Neuronal stem cell (in vitro differentiated cells): ENCODE measurements around the gene HLA-DRA.

Experiments
- DNase-seq: peaks from one replicate; pipeline ENCODE4 v3.0.0-alpha.2; 2013; ENCODE audit warnings: low spot score
- H2AFZ ChIP-seq: one replicate; pipeline ENCODE4 v1.6.1; 2013; ENCODE audit warnings: mild to moderate bottlenecking, low read length, inconsistent platforms
- H2AK5ac ChIP-seq: 2 replicates; pipeline ENCODE4 v1.6.1; 2013; ENCODE audit warnings: low read depth, mild to moderate bottlenecking, inconsistent platforms, low read length, moderate library complexity, mixed read lengths
- H2BK120ac ChIP-seq: 2 replicates; pipeline ENCODE4 v1.6.1; 2013; ENCODE audit warnings: low read depth, mild to moderate bottlenecking, inconsistent platforms, low read length, moderate library complexity, mixed read lengths
- H2BK12ac ChIP-seq: one replicate; pipeline ENCODE4 v1.6.1; 2013; ENCODE audit warnings: low read length, inconsistent platforms
- H2BK15ac ChIP-seq: 2 replicates; pipeline ENCODE4 v1.6.1; 2013; ENCODE audit warnings: mild to moderate bottlenecking, low read length, inconsistent platforms, mixed read lengths
- H2BK5ac ChIP-seq: one replicate; pipeline ENCODE4 v1.6.1; 2013; ENCODE audit warnings: inconsistent platforms, mild to moderate bottlenecking, low read length, moderate library complexity
- H3K14ac ChIP-seq: one replicate; pipeline ENCODE4 v1.6.1; 2013; ENCODE audit warnings: low read length, inconsistent platforms
- H3K18ac ChIP-seq: 2 replicates; pipeline ENCODE4 v1.6.1; 2013; ENCODE audit warnings: low read length, inconsistent platforms
- H3K23ac ChIP-seq: 2 replicates; pipeline ENCODE4 v1.6.1; 2013; ENCODE audit warnings: low read depth, mild to moderate bottlenecking, mixed read lengths, low read length, inconsistent platforms; ENCODE audit not compliant: poor library complexity
- H3K27ac ChIP-seq: replicated peaks from 3 replicates; pipeline ENCODE4 v1.5.1; 2013; ENCODE audit warnings: low read length, inconsistent platforms
- H3K27me3 ChIP-seq, 3 experiments: 2 replicates each; pipeline ENCODE4 v1.6.1; 2013; ENCODE audit warnings: low read length in 3 of 3, mild to moderate bottlenecking in 2 of 3, inconsistent platforms in 1 of 3, low read depth in 1 of 3, mixed read lengths in 1 of 3, moderate library complexity in 1 of 3; ENCODE audit not compliant: control insufficient read depth in 3 of 3, insufficient read depth in 3 of 3
- H3K36me3 ChIP-seq, 2 donors: replicated peaks in 1 of 2; 2 replicates each; pipeline ENCODE4 v1.6.1; 2013; ENCODE audit warnings: low read length in 2 of 2; ENCODE audit not compliant: control insufficient read depth in 2 of 2, insufficient read depth in 2 of 2
- H3K4ac ChIP-seq: 2 replicates; pipeline ENCODE4 v1.6.1; 2013; ENCODE audit warnings: inconsistent platforms, mild to moderate bottlenecking, low read length, moderate library complexity
- H3K4me1 ChIP-seq, 2 donors: 1 replicate in 1 of 2; 2 replicates in 1 of 2; pipeline ENCODE4 v1.6.1; 2013; ENCODE audit warnings: low read length in 2 of 2, low read depth in 1 of 2; ENCODE audit not compliant: control insufficient read depth in 2 of 2, insufficient read depth in 1 of 2
- H3K4me2 ChIP-seq: one replicate; pipeline ENCODE4 v1.6.1; 2013; ENCODE audit warnings: mild to moderate bottlenecking, low read length, inconsistent platforms; ENCODE audit not compliant: insufficient read depth, poor library complexity, severe bottlenecking
- H3K4me3 ChIP-seq, 2 donors: 2 replicates each; pipeline ENCODE4 v1.5.1; 2013; ENCODE audit warnings: low read length in 2 of 2, mild to moderate bottlenecking in 2 of 2, inconsistent platforms in 1 of 2, moderate library complexity in 1 of 2
- H3K79me1 ChIP-seq: one replicate; pipeline ENCODE4 v1.6.1; 2013; ENCODE audit warnings: low read depth, mild to moderate bottlenecking, inconsistent platforms, low read length, moderate library complexity
- H3K9ac ChIP-seq: one replicate; pipeline ENCODE4 v1.6.1; 2013; ENCODE audit warnings: mild to moderate bottlenecking, low read depth, low read length, inconsistent platforms; ENCODE audit not compliant: poor library complexity
- H3K9me3 ChIP-seq, 2 donors: replicated peaks in 1 of 2; 2 replicates each; pipeline versions ENCODE3 to v1.6.1; 2013; ENCODE audit warnings: low read length in 2 of 2, mild to moderate bottlenecking in 2 of 2, inconsistent platforms in 1 of 2, low read depth in 1 of 2, mixed read lengths in 1 of 2, moderate library complexity in 1 of 2; ENCODE audit not compliant: control insufficient read depth in 2 of 2, insufficient read depth in 1 of 2
- H4K8ac ChIP-seq: one replicate; pipeline ENCODE4 v1.6.1; 2013; ENCODE audit warnings: low read depth, mild to moderate bottlenecking, inconsistent platforms, low read length, moderate library complexity
- H4K91ac ChIP-seq: one replicate; pipeline ENCODE4 v1.6.1; 2013; ENCODE audit warnings: low read length, low read depth, mild to moderate bottlenecking, inconsistent platforms; ENCODE audit not compliant: poor library complexity
- WGBS, 2 donors: extraction: QIAGEN DNeasy Blood & Tissue Kit; methylation state at CpG; one replicate each; pipeline ENCODE4 v1.1.7; 2013; ENCODE audit warnings: missing lambda C conversion rate in 2 of 2, mixed read lengths in 1 of 2; ENCODE audit not compliant: insufficient read length in 2 of 2, insufficient replicate concordance in 1 of 2; ENCODE audit errors: extremely low coverage in 2 of 2; 5-methylcytosine and 5-hydroxymethylcytosine counted together

Gene HLA-DRA

DNA sequence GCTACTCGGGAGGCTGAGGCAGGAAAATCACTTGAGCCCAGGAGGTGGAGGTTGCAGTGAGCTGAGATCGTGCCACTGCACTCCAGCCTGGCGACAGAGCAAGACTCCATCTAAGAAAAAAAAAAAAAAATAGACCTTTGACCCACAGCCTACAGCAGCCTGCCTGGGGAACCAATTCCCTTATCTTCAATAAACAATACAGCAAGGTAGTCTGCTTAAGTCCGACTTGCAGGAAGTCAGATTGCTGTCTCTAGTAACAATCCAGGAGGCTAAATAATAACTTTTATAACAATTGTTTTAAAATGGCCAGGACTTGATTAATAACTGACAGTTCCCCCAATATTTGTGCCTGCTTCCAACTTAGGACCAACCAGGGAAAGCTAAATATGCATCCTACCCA, 13.3 kb upstream of the HLA-DRA start:
- Histone ChIP-seq H4K8ac (no peak overlapping the region), H3K14ac (no peak overlapping the region), H3K36me3 (no peaks in the 10 kb centered on the region), H4K91ac (no peak overlapping the region), H3K23ac (no peak overlapping the region), H3K4me1 (no peaks in the 10 kb centered on the region), H3K4me2 (no peak overlapping the region), H3K4ac (no peak overlapping the region), H3K27me3 (peaks cover 0 to 1% (median 0%) of the 10 kb centered on the region in 3 experiments), H2BK120ac (no peak overlapping the region), H2BK15ac (no peak overlapping the region), H3K18ac (no peak overlapping the region), H3K4me3 (no peak overlapping the region), H3K9me3 (peaks cover 0 to 2% of the 10 kb centered on the region in 2 donors), H3K9ac (no peak overlapping the region), H3K27ac (no peak overlapping the region), H2BK12ac (no peak overlapping the region), H2AFZ (no peak overlapping the region), H2AK5ac (no peak overlapping the region), H3K79me1 (peaks cover 1% of the 10 kb centered on the region), H2BK5ac (no peak overlapping the region)
- no peak for DNase-seq
- no CpG with 5 or more reads among the region's 4 CpGs for WGBS, 2 donors

DNA sequence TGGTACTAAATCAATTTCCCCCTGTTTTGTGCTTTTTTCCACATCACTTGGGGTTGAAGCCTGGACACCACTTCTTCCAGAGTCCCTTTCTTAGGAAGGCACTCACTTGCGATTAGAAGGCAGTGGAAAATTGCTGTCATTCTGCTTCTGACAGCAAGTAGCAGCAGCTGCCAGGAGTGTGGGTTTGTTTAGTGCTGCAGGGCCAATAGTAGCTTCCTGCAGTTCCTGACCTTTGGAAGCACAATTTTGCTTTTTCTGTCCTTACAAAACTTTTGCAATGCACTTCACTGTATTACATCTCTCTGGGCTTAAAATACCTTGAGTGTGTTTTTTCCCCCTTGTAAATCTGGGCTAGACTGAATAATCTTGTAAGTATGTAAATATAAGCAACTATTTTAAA, 12.5 kb upstream of the HLA-DRA start:
- no peak overlapping the region for H3K14ac ChIP-seq
- H2BK15ac ChIP-seq: no peak overlapping the region
- WGBS, 2 donors: no CpG with 5 or more reads among the region's 1 CpG
- no peak overlapping the region for H2BK12ac ChIP-seq
- peaks cover 1% of the 10 kb centered on the region for H3K79me1 ChIP-seq
- H3K27me3 ChIP-seq: peaks cover 0 to 1% (median 0%) of the 10 kb centered on the region in 3 experiments
- H2AK5ac ChIP-seq: no peak overlapping the region
- no peak overlapping the region for H2BK120ac ChIP-seq
- H3K18ac ChIP-seq: no peak overlapping the region
- H3K4me3 ChIP-seq: no peak overlapping the region
- no peak overlapping the region for H3K23ac ChIP-seq
- H3K9ac ChIP-seq: no peak overlapping the region
- no peak overlapping the region for H3K4me2 ChIP-seq
- H3K27ac ChIP-seq: no peak overlapping the region
- no peak overlapping the region for H3K4ac ChIP-seq
- no peak overlapping the region for H4K8ac ChIP-seq
- no peak overlapping the region for H4K91ac ChIP-seq
- no peaks in the 10 kb centered on the region for H3K4me1 ChIP-seq
- no peak for DNase-seq
- peaks cover 0 to 2% of the 10 kb centered on the region in 2 donors for H3K9me3 ChIP-seq
- no peak overlapping the region for H2BK5ac ChIP-seq
- no peak overlapping the region for H2AFZ ChIP-seq
- H3K36me3 ChIP-seq: no peaks in the 10 kb centered on the region

DNA sequence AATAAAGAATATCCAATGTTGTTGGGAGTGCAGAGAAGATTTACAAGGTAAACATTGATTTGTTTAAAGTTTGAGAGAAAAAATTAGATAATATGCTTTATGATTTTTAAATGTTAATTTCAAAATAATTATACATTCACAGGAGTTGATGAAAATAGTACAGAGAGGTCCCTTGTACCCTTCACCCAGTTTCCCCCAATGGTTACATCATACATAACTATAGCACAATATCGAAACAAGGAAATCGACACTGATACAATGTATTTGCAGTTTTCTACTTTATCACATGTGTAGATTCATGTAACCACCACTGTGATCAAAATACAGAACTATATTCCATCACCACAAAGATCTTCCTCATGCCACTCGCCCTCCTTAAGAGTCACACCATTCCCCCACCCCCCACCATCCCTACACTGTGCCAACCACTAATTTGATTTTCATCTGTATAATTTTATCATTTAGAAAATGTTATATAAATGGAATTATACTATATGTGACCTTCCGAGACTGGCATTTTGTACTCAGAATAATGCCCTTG, 11.7 kb upstream of the HLA-DRA start:
- Histone ChIP-seq H4K91ac (no peak overlapping the region), H3K4ac (no peak overlapping the region), H3K4me2 (no peak overlapping the region), H2BK15ac (no peak overlapping the region), H3K14ac (no peak overlapping the region), H3K23ac (no peak overlapping the region), H3K9ac (no peak overlapping the region), H3K18ac (no peak overlapping the region), H3K27me3 (peaks cover 0 to 1% (median 0%) of the 10 kb centered on the region in 3 experiments), H2BK120ac (no peak overlapping the region), H3K79me1 (peaks cover 1% of the 10 kb centered on the region), H4K8ac (no peak overlapping the region), H2AFZ (no peak overlapping the region), H3K36me3 (no peaks in the 10 kb centered on the region), H3K27ac (no peak overlapping the region), H2AK5ac (no peak overlapping the region), H2BK12ac (no peak overlapping the region), H2BK5ac (no peak overlapping the region), H3K4me1 (no peaks in the 10 kb centered on the region), H3K9me3 (peaks cover 0 to 2% of the 10 kb centered on the region in 2 donors), H3K4me3 (no peak overlapping the region)
- no peak for DNase-seq
- WGBS, 2 donors: no CpG with 5 or more reads among the region's 4 CpGs

DNA sequence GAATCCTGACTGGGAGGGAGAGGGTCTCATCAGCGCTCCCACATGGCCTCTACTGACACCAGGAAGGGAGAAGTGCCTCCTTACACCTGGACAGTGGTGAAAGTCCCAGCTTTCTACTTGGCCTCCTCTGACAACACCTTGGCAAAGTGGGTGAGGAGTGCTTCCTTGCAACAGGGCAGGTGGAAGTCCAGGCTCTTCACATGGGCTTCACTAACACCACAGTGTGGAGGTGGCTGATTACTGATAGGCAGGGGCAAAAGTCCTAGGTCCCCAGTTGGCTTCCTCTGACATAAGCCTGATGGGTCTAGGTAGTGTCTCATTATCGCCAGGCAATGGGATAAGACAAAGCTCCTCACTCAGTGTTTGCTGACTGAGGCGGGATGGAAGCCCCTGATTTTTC, 9.5 kb upstream of the HLA-DRA start:
- Histone ChIP-seq H3K36me3 (no peaks in the 10 kb centered on the region), H2BK120ac (no peak overlapping the region), H2BK15ac (no peak overlapping the region), H3K18ac (no peak overlapping the region), H4K91ac (no peak overlapping the region), H2AK5ac (no peak overlapping the region), H3K27ac (no peak overlapping the region), H4K8ac (no peak overlapping the region), H3K27me3 (peaks cover 0 to 1% (median 0%) of the 10 kb centered on the region in 3 experiments), H3K23ac (no peak overlapping the region), H2BK12ac (no peak overlapping the region), H3K14ac (no peak overlapping the region), H3K9ac (peak overlapping the region; percentile 56), H3K79me1 (peaks cover 1% of the 10 kb centered on the region), H2AFZ (no peak overlapping the region), H2BK5ac (no peak overlapping the region), H3K4me3 (no peak overlapping the region), H3K4me1 (no peaks in the 10 kb centered on the region), H3K9me3 (no peaks in the 10 kb centered on the region), H3K4me2 (no peak overlapping the region), H3K4ac (no peak overlapping the region)
- no CpG with 5 or more reads among the region's 3 CpGs for WGBS, 2 donors
- no peak for DNase-seq
